GM06990 (cell line): ENCODE data around the gene RASA2.

Experiments
- DNase-seq: peaks from one replicate; pipeline ENCODE4 v3.0.0-alpha.2; 2011; ENCODE audit not compliant: insufficient read length; ENCODE audit errors: extremely low read depth
- H3K27me3 ChIP-seq: replicated peaks from 2 replicates; pipeline ENCODE4 v1.6.0; 2011; ENCODE audit warnings: low read length; ENCODE audit not compliant: control insufficient read depth, insufficient read depth
- H3K36me3 ChIP-seq: 2 replicates; pipeline ENCODE4 v1.5.1; 2011; ENCODE audit warnings: low read length; ENCODE audit not compliant: control insufficient read depth, insufficient read depth
- H3K4me3 ChIP-seq: replicated peaks from 2 replicates; pipeline ENCODE4 v1.5.1; 2011; ENCODE audit warnings: low read depth, mild to moderate bottlenecking, control low read depth, low read length
- CTCF ChIP-seq: IDR thresholded peaks from 2 replicates; pipeline ENCODE4 v1.5.1; 2011; ENCODE audit warnings: low read length, control low read depth, mild to moderate bottlenecking, inconsistent platforms; ENCODE audit not compliant: insufficient read depth, poor library complexity, severe bottlenecking

The RASA2 gene

GRCh38 chr3:141442914-141443313, 43.9 kb upstream of the RASA2 start:
- peaks cover 44% of the 10 kb centered on the region for H3K36me3 ChIP-seq
- H3K4me3 ChIP-seq, result no peak overlapping the region
- TF ChIP-seq CTCF, result no peak
- H3K27me3 ChIP-seq, result no peaks in the 10 kb centered on the region
- DNase-seq, result no peak

GRCh38 chr3:141444586-141445285, 42.1 kb upstream of the RASA2 start:
- H3K36me3 ChIP-seq, result peaks cover 44% of the 10 kb centered on the region
- H3K27me3 ChIP-seq, result no peaks in the 10 kb centered on the region
- no peak for TF ChIP-seq CTCF
- no peak for DNase-seq
- no peak overlapping the region for H3K4me3 ChIP-seq

- no peak for TF ChIP-seq CTCF
- H3K27me3 ChIP-seq, result no peaks in the 10 kb centered on the region
- peaks cover 44% of the 10 kb centered on the region for H3K36me3 ChIP-seq
- DNase-seq, result no peak
- no peak overlapping the region for H3K4me3 ChIP-seq
Observed at GRCh38 chr3:141445990-141446389, 40.8 kb upstream of the RASA2 start.

GRCh38 chr3:141446737-141447136, 40.1 kb upstream of the RASA2 start:
- no peak overlapping the region for H3K4me3 ChIP-seq
- H3K36me3 ChIP-seq, result peaks cover 44% of the 10 kb centered on the region

GRCh38 chr3:141447383-141447782, 39.4 kb upstream of the RASA2 start:
- TF ChIP-seq CTCF, result no peak
- peaks cover 42% of the 10 kb centered on the region for H3K36me3 ChIP-seq
- no peak for DNase-seq
- H3K4me3 ChIP-seq, result no peak overlapping the region
- H3K27me3 ChIP-seq, result no peaks in the 10 kb centered on the region

More at GRCh38 chr3:141446737-141447136, 40.1 kb upstream of the RASA2 start:
- TF ChIP-seq CTCF, result no peak
- H3K27me3 ChIP-seq, result no peaks in the 10 kb centered on the region
- no peak for DNase-seq
